GM19023 (cell line): ENCODE data around the gene BTRC.

Experiments
- ATAC-seq: cut with Tn5 transposase; IDR thresholded peaks from one replicate; pipeline ENCODE4 v1.9.1; 2021; ENCODE audit warnings: mild to moderate bottlenecking, moderate library complexity; ENCODE audit not compliant: unreplicated experiment

The BTRC gene

DNA sequence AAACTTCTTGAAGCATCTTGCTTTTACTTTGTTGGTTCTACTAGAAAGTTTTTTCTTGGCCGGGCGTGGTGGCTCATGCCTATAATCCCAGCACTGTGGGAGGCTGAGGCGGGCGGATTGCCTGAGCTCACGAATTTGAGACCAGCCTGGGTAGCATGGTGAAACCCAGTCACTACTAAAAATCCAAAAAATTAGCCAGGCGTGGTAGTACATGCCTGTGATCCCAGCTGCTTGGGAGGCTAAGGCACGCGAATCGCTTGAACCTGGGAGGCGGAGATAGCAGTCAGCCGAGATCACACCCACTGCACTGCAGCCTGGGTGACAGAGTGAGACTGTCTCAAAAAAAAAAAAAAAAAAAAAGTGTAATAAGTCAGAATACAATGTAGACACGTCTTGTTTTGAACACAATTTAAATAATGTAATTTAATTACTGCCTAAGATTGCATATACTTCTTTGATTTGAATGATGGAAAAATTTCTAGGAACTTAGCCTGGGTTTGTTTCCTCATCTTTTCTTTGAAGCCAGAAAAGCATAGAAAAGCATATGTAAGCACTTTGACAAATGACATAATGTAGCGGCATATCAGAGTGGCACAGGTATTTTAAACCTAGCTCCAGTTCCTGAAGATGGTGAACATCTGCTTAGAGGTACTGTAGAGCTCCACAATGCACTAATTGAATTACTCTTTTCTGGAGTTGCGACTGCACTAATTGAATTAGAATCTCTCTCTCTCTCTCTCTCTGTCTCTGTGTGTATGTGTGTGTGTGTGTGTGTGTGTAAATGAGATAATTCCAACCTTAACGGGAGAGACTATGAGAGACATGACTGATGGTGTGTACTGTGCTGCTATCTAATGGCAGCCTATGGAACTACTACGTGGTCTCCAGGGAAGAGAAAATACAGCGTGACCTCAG is 87.8 kb downstream of the BTRC start:
- ATAC-seq = no peak

GRCh38 chr10:101442456-101442800 is 88.5 kb downstream of the BTRC start:
- ATAC-seq = no peak

DNA sequence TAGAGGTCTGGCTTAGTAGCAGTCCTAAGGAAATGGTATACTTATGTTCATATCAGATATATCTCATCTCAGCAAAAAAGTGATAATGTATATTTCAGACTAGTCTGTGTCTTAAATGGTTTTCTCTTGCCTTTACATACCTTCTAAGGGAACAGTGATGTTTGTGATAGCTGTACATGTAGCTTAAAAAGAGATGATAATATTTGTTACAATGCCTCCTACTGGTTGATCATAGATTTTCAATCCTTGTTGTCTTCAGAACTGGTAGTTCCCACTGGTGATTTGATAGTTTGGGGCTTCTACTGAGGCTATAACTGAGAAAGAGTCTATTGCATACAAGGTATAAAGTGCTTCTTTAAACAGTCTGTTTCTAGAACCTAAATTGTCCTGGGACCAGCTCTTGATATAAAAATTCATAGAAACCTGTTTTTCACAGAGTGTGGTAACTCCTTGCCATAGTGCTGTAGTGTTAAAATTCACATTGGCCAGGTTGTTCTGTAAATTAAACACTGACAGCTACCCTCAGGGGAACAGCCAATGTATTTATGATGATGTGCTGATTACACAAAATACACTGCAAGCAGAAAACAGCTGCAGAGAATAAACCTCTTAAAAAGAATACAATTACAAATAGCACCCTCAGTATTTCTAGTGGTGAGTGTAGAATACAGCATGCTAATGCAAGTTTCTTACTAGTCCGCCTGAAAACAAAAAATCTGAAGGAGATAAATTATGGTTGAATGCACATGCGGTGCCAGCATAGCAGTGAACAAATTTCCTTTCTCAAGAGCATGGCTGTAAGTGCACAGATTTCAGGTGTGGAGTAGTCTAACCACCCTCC is 90.3 kb downstream of the BTRC start:
- ATAC-seq = no peak

DNA sequence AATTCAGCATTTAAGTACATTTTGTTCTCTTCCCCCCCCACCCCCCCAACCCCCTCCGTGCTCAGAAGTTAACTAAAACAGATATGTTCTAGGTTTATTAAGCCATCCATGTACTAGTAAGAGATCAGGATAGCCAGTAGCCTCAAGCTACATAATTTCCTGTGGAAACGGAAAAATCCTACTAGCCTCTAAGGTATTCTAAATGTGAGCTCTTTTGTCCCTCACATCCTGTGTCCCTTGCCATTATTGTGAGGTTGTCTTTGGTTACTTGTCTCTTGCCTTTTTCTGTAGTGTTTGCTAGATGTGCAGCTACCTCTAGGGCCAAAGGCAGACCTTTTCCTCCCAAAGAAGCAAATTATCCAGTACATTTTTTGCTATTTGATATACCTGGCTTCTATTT is 92.1 kb downstream of the BTRC start:
- ATAC-seq = no peak

DNA sequence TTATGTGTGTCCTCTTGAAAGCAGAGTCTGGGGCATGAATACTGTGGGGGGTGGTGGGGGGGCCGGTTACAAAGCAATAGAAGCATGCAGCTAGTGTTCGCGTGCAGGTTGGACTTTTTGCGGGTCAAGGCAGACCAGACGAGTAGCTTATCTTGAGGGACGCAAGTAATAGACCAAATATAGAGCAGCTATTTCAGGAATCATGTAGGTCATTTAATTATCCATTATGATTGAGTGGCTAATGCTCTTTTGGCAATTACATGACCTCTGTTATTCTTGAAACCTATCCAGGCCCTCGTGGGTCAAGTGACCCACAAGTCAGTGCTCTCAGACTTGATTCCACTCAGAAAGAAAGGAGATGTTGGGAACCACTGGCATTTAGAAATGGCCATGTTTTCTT is 93.0 kb downstream of the BTRC start:
- no peak for ATAC-seq

DNA sequence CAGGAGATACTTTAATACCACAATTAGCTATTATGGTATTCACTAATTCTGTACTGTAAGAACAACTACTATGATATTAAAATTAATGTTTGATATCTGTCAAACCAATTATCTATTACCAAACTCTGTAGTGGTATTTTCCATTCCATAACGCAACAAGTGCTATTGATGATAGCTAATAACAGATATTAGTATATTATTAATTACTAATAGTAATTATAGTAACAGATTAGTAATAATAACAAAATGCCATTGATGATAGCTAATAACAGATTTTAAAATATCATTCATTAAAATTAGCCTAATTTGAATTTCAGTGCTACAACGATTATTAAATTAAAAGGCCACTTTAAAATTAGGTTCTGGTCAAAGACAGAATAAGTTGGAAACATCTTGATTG is 93.5 kb downstream of the BTRC start:
- ATAC-seq = no peak

- no peak for ATAC-seq
Measured at GRCh38 chr10:101450277-101451080, 96.5 kb downstream of the BTRC start.

DNA sequence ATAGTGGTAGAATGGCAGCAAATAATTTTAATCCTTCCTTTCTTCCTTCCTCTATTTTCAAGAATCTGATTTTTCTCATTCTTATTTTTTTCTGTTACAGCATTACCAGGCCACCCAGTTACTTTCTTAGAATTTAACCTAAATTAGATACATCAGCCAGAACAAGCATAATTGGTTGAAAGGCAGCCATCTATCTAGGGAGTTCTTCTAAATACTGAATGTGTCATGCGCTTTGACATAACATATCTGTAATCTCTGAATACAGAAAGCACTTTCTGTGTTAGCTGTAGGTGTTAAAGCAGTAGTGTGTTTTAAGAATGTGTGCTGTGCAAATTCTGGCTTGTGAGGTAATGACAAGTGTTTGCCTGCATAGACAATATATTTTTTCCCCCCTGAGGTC is 97.3 kb downstream of the BTRC start:
- ATAC-seq = no peak

DNA sequence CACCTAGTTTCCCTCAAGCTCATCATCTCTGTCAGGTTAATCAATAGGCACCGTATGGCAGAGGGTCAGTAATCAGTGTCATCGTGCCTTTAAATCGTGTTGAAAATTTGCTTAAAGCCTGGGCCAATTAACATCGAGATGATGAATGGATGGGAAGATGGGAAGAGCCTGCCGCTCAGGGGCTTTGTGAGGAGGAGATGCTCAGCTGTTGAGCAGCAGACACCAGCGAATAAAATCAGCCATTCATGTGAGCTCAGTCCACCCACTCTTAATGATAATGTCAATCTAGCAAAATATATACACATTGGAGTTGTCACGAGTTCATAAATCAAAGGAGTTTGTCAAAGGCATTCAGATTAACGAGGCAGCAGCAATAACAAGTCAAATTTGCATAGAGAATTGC is 97.7 kb downstream of the BTRC start:
- ATAC-seq = no peak

DNA sequence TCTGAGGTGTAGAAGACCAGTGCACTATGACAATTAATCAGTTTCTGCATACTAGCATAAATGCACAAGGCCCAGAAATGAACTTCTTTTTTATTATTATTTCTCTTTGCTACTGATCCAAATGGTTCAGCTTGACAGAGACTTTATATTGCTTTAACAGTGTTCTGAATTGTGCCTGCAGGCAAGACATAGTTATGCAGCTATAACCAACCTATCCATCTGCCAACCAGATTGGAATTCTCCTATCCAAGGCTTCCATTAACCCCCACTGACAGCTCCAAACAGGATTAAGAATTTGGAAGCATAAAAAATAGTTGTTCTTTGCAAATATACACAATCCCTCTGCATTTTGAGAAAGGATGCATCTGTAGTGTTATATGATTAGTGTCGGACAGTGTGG is 98.2 kb downstream of the BTRC start:
- no peak for ATAC-seq

GRCh38 chr10:101452593-101452992 is 98.6 kb downstream of the BTRC start:
- no peak for ATAC-seq

DNA sequence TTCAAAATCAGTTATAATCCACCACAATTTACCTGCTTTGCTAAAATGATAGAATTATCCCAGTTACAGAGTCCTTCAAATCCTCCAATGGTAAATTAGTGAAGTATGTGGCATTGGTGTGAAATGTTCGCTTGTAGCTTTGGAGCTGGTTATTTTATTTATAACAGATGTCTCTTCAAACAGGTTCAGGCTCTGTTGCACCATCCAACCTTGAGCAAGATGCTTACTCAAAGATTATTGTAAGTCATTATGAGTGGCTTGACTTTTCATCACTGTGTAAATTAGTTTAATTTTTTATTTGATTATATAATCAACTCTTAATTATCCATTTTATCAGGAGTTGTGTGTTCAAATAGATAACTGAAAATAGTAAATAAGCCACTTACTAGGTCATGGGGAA is 99.4 kb downstream of the BTRC start:
- ATAC-seq = no peak

DNA sequence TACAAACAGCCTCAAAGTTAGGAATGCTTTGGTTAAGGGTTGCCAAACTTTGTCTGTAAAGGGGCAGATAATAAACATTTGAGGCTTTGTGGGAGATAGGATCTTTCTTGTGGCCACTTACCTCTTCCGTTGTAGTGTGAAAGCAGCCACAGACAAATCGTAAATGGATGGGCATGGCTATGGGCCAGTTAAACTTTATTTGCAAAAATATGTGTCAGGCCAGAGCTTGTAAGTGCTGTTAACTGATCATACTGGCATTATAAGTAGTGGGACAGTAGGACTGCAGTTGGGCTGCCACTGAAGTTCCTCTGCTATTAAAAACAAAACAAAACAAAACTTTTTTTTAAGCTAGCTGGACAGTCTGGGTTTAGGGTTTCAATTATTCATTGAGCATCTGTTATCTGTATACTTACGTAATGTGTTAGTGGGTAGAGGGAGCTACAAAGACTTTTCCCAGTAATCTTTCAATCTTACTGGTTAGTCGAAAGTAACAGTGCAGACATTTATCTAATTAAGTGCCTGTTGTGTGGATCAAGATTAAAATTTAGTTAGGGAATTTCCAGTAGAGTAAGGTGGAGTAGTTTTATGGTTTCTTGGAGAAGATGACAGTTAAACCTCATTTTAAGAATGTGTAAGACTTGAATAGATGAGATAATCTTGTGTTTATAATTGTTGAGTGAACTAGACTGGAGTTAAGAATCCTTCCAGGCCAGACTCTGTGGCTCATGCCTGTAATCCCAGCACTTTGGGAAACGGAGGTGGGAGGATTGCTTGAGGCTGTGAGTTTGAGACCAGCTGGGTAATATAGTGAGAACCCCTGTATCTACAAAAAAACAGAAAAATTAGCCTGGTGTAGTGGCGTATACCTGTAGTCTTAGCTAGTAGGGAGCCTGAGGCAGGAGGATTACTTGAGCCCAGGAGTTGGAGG is 100.1 kb downstream of the BTRC start:
- no peak for ATAC-seq

GRCh38 chr10:101458869-101459268 is 104.9 kb downstream of the BTRC start:
- ATAC-seq = no peak

GRCh38 chr10:101464082-101464481 is 110.1 kb downstream of the BTRC start:
- no peak for ATAC-seq

DNA sequence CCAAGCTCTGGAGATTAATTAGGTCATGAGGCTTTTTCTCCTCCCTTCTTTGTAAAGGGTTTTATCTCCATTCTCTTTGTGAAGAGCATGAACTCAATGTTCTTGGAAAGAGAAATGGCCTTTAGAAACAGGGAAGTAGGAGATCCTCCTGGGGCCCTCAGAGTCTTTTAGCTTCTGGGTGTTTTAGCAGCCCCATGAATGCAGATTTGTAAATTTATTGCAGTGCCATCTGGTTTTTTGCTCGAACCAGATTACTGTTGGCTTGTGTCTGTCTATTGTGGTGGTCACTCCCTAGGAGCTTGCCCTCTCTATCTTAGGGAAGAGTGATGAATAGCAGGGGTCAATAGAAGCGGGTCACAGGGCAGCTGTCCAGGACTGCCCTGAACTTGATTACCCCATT is 110.6 kb downstream of the BTRC start:
- no peak for ATAC-seq

GRCh38 chr10:101466016-101466912 is 112.3 kb downstream of the BTRC start:
- ATAC-seq = no peak

GRCh38 chr10:101467286-101467770 is 113.4 kb downstream of the BTRC start:
- no peak for ATAC-seq

DNA sequence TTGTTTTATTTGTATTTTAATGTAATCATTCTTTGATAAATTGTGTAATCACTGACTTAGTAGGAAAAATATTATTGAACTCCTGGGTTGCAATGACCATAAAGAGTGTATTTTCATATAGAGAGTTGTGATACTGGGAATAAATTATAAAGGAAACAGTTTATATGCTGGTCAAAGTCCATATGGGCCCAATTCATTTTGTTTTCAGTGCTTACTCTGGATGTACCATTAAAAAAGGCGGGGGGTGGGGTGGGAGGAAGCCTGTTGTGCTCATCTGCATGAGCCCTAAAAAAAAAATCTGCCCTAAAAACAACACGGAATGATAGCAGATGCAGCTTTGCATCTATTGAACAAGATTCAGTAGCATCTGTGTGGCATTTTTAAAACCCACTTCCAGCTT is 114.2 kb downstream of the BTRC start:
- no peak for ATAC-seq
